HepG2 (cell line): Measurements from ENCODE around the gene SRSF12. TPM values are rescaled to one million over a fixed set of nuclear protein-coding genes. Genes with fewer than 3 reads are reported as not detected.

ENCODE experiments used
- ATAC-seq: fragments of 200-7000 bp; cut with Tn5 transposase; 3 replicates; pipeline ENCODE4 v1.9.1; 2020; ENCODE audit warnings: mild to moderate bottlenecking, moderate library complexity
- BruUV-seq: library from RNA; stranded (reverse); fragments of 400-500 nt; replicated peaks from 2 replicates; lab custom pipeline; 2021; lab: Mats Ljungman, UMichigan
- CTCF ChIA-PET: fragments of 300-600 bp; formaldehyde crosslinking; extraction: SDS; loops from one replicate; lab custom pipeline; 2021; ENCODE audit warnings: low total read pairs, inconsistent platforms, low intra/inter-chr PET ratio; lab: Yijun Ruan, JAX
- POLR2A ChIA-PET: fragments of 350-600 bp; sonication (Branson Sonifier 250); formaldehyde crosslinking; loops from one replicate; lab custom pipeline; 2020; ENCODE audit warnings: antibody characterized with exemption, inconsistent platforms; lab: Yijun Ruan, JAX
- DNase-seq: peaks from one replicate; pipeline ENCODE4 v3.0.0-alpha.2; 2015; ENCODE audit warnings: low spot score
- FAIRE-seq: peaks from 3 replicates; lab custom pipeline; 2011; peaks lifted over from hg19 to GRCh38; lab: Jason Lieb, UNC
- H2AFZ ChIP-seq: one replicate; pipeline ENCODE4 v1.6.1; 2011; ENCODE audit warnings: low read length, inconsistent platforms
- H3K27ac ChIP-seq: fragments of 300-600 bp; 3 replicates; pipeline ENCODE4 v1.8.0; 2011; ENCODE audit warnings: mixed run types, mild to moderate bottlenecking, mixed read lengths, low read length, inconsistent platforms; ENCODE audit not compliant: insufficient read depth; ENCODE audit errors: extremely low read length
- H3K27me3 ChIP-seq, 2 experiments: fragments of 200-600 bp in 1 of 2; 2 replicates in 1 of 2; 3 replicates in 1 of 2; pipeline versions ENCODE4 v1.6.0 to v1.8.0; 2011; ENCODE audit warnings: low read length in 2 of 2, mild to moderate bottlenecking in 2 of 2, moderate library complexity in 2 of 2, inconsistent platforms in 1 of 2; ENCODE audit not compliant: insufficient read depth in 2 of 2, control insufficient read depth in 1 of 2
- H3K36me3 ChIP-seq, 2 experiments: fragments of 200-600 bp in 1 of 2; replicated peaks in 1 of 2; 2 replicates in 1 of 2; 3 replicates in 1 of 2; pipeline versions ENCODE4 v1.5.1 to v1.8.0; 2011; ENCODE audit warnings: low read length in 2 of 2, inconsistent platforms in 1 of 2; ENCODE audit not compliant: insufficient read depth in 2 of 2, control insufficient read depth in 1 of 2
- H3K4me1 ChIP-seq: 2 replicates; pipeline ENCODE4 v1.5.1; 2012; ENCODE audit warnings: low read length, inconsistent platforms; ENCODE audit not compliant: insufficient read depth
- H3K4me2 ChIP-seq: 2 replicates; pipeline ENCODE4 v1.6.0; 2011; ENCODE audit warnings: low read depth, low read length, inconsistent platforms
- H3K4me3 ChIP-seq, 3 experiments: fragments of 200-600 bp in 1 of 3; sonication (generic), shearing (Covaris generic) in 1 of 3; replicated peaks in 1 of 3; 2 replicates each; pipeline ENCODE4 v1.5.1; 2011 to 2016; ENCODE audit warnings: low read length in 3 of 3, inconsistent platforms in 2 of 3, low read depth in 2 of 3, mild to moderate bottlenecking in 2 of 3, control low read depth in 1 of 3, mixed read lengths in 1 of 3; ENCODE audit not compliant: insufficient read depth in 1 of 3
- H3K79me2 ChIP-seq: one replicate; pipeline ENCODE4 v1.6.1; 2011; ENCODE audit warnings: low read length, inconsistent platforms; ENCODE audit not compliant: insufficient read depth
- H3K9ac ChIP-seq: 2 replicates; pipeline ENCODE4 v1.6.0; 2011; ENCODE audit warnings: mild to moderate bottlenecking, low read depth, low read length, inconsistent platforms; ENCODE audit not compliant: insufficient read depth
- H3K9me3 ChIP-seq: 2 replicates; pipeline ENCODE4 v1.5.1; 2012; ENCODE audit warnings: mild to moderate bottlenecking, low read length
- H4K20me1 ChIP-seq: 2 replicates; pipeline ENCODE4 v1.6.0; 2011; ENCODE audit warnings: inconsistent platforms, mild to moderate bottlenecking, low read length, moderate library complexity; ENCODE audit not compliant: insufficient read depth
- ARNTL ChIP-seq: sonication (generic); formaldehyde crosslinking; IDR thresholded peaks from 2 replicates; pipeline ENCODE4 v1.4.0; 2020; ENCODE audit warnings: mild to moderate bottlenecking, missing genetic modification reagents
- ELF1 ChIP-seq: sonication (generic); formaldehyde crosslinking; IDR thresholded peaks from 2 replicates; pipeline ENCODE4 v1.4.0; 2020; ENCODE audit warnings: missing genetic modification reagents
- ETV6 ChIP-seq: sonication (generic); formaldehyde crosslinking; conservative IDR thresholded peaks from 2 replicates; pipeline ENCODE4 v1.4.0; 2020; ENCODE audit warnings: missing genetic modification reagents
- EZH2 ChIP-seq: conservative IDR thresholded peaks from 2 replicates; pipeline ENCODE4 v1.6.1; 2012; ENCODE audit warnings: mild to moderate bottlenecking, low read depth, low read length, moderate library complexity
- FOSL2 ChIP-seq: sonication (generic); formaldehyde crosslinking; IDR thresholded peaks from 2 replicates; pipeline ENCODE4 v1.4.0; 2020; ENCODE audit warnings: missing genetic modification reagents
- HNF1A ChIP-seq, 2 experiments: sonication (generic) in 1 of 2; formaldehyde crosslinking in 1 of 2; IDR thresholded peaks; 2 replicates each; pipeline versions ENCODE4 v1.4.0 to v1.6.1; 2016 to 2020; ENCODE audit warnings: borderline replicate concordance in 1 of 2, low read depth in 1 of 2, mild to moderate bottlenecking in 1 of 2, missing genetic modification reagents in 1 of 2
- KDM2A ChIP-seq: sonication (generic); formaldehyde crosslinking; IDR thresholded peaks from 2 replicates; pipeline ENCODE4 v1.4.0; 2020; ENCODE audit warnings: low read depth, missing genetic modification reagents, borderline replicate concordance
- PHF8 ChIP-seq: sonication (generic); formaldehyde crosslinking; IDR thresholded peaks from 2 replicates; pipeline ENCODE4 v1.5.0; 2020; ENCODE audit warnings: missing genetic modification reagents
- SALL2 ChIP-seq: sonication (generic); formaldehyde crosslinking; IDR thresholded peaks from 2 replicates; pipeline ENCODE4 v1.8.1; 2023; ENCODE audit warnings: mild to moderate bottlenecking, missing genetic modification reagents, inconsistent platforms
- ZNF235 ChIP-seq: sonication (generic); formaldehyde crosslinking; IDR thresholded peaks from 2 replicates; pipeline ENCODE4 v1.8.1; 2023; ENCODE audit warnings: mild to moderate bottlenecking, missing genetic modification reagents, borderline replicate concordance
- ZNF253 ChIP-seq: sonication (generic); formaldehyde crosslinking; IDR thresholded peaks from 2 replicates; pipeline ENCODE4 v1.8.0; 2022; ENCODE audit warnings: mild to moderate bottlenecking, missing genetic modification reagents, borderline replicate concordance
- ZNF788 ChIP-seq: sonication (generic); formaldehyde crosslinking; IDR thresholded peaks from 2 replicates; pipeline ENCODE4 v1.5.0; 2020; ENCODE audit warnings: mild to moderate bottlenecking, missing genetic modification reagents, borderline replicate concordance
- WGBS: methylation state at CpG from one replicate; pipeline ENCODE4 v1.1.6; 2017; ENCODE audit warnings: low lambda C conversion rate; 5-methylcytosine and 5-hydroxymethylcytosine counted together
- in situ Hi-C: cut with HindIII; loops from 2 replicates; pipeline ENCODE4 v1.10.0; 2017; ENCODE audit warnings: low pct_unique_long_range_greater_than_20kb; ENCODE audit not compliant: extremely low pct_ligation_motif_present
- intact Hi-C: fragments of 100-400 bp; cut with micrococcal nuclease; formaldehyde crosslinking; loops from one replicate; pipeline ENCODE4 v1.10.0; 2022; ENCODE audit not compliant: unreplicated experiment
- polyA plus RNA-seq, 8 experiments: library from polyadenylated mRNA; depleted of rRNA in 3 of 8; stranded (reverse) in 7 of 8; unstranded in 1 of 8; fragments of >200 nt; fragmentation: Illumina TruSeq in 4 of 8; extraction: Trizol in 4 of 8; gene quantifications; 2 replicates each; pipeline versions ENCODE4 v1.2.1 to v1.2.3, GENCODE V29; 2011 to 2016; ENCODE audit warnings: low read depth in 4 of 8, missing spikeins in 1 of 8, mixed read lengths in 1 of 8; ENCODE audit not compliant: insufficient read depth in 1 of 8
- total RNA-seq, 5 experiments: library from RNA; depleted of rRNA; stranded (reverse); fragments of >200 nt; fragmentation: Illumina TruSeq; extraction: Trizol; gene quantifications; 2 replicates each; pipeline ENCODE4 v1.2.3, GENCODE V29; 2016; ENCODE audit warnings: low read depth in 1 of 5
- TF ChIP-seq, protein P1 (sequence below): sonication (generic); formaldehyde crosslinking; IDR thresholded peaks from 2 replicates; pipeline ENCODE4 v1.4.0; 2020; ENCODE audit warnings: mild to moderate bottlenecking, low read depth, missing genetic modification reagents

The SRSF12 gene
- total and polyA plus RNA-seq, 2 of the 13 experiments (the other 11 are each of a cell fraction or from before 2014, with no cell fraction given), result 1.7 to 1.9 TPM

DNA sequence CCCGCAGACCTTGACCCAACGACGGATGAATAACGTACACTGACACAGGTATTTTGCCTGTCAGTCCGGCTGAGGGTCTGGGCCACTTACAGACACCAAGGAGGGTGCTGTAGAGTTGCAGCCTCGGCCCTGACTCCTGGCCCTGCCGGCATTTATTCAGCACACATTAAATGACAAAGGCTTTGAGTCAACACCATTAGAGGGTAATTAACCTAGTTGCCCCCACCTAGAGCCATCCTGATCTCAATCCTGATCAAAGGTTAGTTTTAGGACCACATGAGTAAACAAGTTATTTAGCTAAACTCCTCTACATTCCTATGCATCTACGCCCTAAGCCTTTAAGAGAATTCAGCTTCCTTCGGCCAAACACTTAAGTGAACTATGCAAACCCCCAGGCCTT, 16.1 kb upstream of the SRSF12 start:
- Histone ChIP-seq H3K27me3 (peaks cover 0 to 1% of the 10 kb centered on the region in 2 experiments; a peak in 1 of 5 replicates), H2AFZ (no peak overlapping the region), H3K9me3 (0 out of 2 replicates have a peak, but pooled peaks cover 4% of the 10 kb centered on the region), H3K79me2 (no peaks in the 10 kb centered on the region), H3K4me1 (peaks cover 5% of the 10 kb centered on the region), H3K36me3 (no peaks in the 10 kb centered on the region), H3K27ac (no peak overlapping the region), H3K9ac (no peak overlapping the region), H3K4me3 (no peak overlapping the region), H4K20me1 (no peaks in the 10 kb centered on the region), H3K4me2 (no peak overlapping the region)
- BruUV-seq, result no TSS peak
- no peak for TF ChIP-seq ETV6
- peak; percentile 54; the same call in 1 of the 2 replicates for TF ChIP-seq ZNF253 (CRISPR knock-in tag)
- no peak for TF ChIP-seq PHF8
- FAIRE-seq (no peak), DNase-seq (no peak), ATAC-seq (no peak)
- ChIA-PET POLR2A (no interaction called here), CTCF (no interaction called here)
- intact Hi-C loops, result no loop called here
- WGBS, result 69% methylated on average over 7 of the region's 9 CpGs
- in situ Hi-C loops, result no loop called here

GRCh38 chr6:89132057-89132456, 14.2 kb upstream of the SRSF12 start:
- BruUV-seq, result no TSS peak
- Histone ChIP-seq H2AFZ (no peak overlapping the region), H3K27ac (no peak overlapping the region), H3K4me3 (no peak overlapping the region), H3K4me1 (0 out of 2 replicates have a peak, but pooled peaks cover 11% of the 10 kb centered on the region), H3K9ac (no peak overlapping the region), H4K20me1 (no peaks in the 10 kb centered on the region), H3K27me3 (peaks cover 0 to 1% of the 10 kb centered on the region in 2 experiments; a peak in 1 of 5 replicates), H3K9me3 (0 out of 2 replicates have a peak, but pooled peaks cover 4% of the 10 kb centered on the region), H3K4me2 (no peak overlapping the region), H3K36me3 (no peaks in the 10 kb centered on the region), H3K79me2 (no peaks in the 10 kb centered on the region)
- CTCF ChIA-PET, result no interaction called here
- 70% methylated on average over 2 of the region's 2 CpGs for WGBS
- ATAC-seq (no peak), DNase-seq (no peak), FAIRE-seq (no peak)
- intact Hi-C loops, result no loop called here
- in situ Hi-C loops, result no loop called here
- POLR2A ChIA-PET, result interaction anchor here (1.6 kb wide), 1 partner anchor 14 kb away, joined by 7 read pairs; the partner anchor contains the start of gene PM20D2
- no peak for TF ChIP-seq HNF1A (IDR thresholded peaks at IDR 0.05; ENCODE audit: low read depth)
- no peak for TF ChIP-seq HNF1A (CRISPR knock-in tag; IDR thresholded peaks at IDR 0.05; ENCODE audit: borderline replicate concordance)
- TF ChIP-seq, protein P1, sequence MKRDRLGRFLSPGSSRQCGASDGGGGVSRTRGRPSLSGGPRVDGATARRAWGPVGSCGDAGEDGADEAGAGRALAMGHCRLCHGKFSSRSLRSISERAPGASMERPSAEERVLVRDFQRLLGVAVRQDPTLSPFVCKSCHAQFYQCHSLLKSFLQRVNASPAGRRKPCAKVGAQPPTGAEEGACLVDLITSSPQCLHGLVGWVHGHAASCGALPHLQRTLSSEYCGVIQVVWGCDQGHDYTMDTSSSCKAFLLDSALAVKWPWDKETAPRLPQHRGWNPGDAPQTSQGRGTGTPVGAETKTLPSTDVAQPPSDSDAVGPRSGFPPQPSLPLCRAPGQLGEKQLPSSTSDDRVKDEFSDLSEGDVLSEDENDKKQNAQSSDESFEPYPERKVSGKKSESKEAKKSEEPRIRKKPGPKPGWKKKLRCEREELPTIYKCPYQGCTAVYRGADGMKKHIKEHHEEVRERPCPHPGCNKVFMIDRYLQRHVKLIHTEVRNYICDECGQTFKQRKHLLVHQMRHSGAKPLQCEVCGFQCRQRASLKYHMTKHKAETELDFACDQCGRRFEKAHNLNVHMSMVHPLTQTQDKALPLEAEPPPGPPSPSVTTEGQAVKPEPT (CRISPR knock-in tag), result no peak
- no peak for TF ChIP-seq ELF1 (CRISPR knock-in tag)
- no peak for TF ChIP-seq SALL2 (CRISPR knock-in tag)
- no peak for TF ChIP-seq KDM2A (CRISPR knock-in tag)
- TF ChIP-seq EZH2, result no peak
- TF ChIP-seq ZNF788 (CRISPR knock-in tag), result no peak
- no peak for TF ChIP-seq FOSL2
- TF ChIP-seq ZNF235 (CRISPR knock-in tag), result no peak
- no peak for TF ChIP-seq ARNTL (CRISPR knock-in tag)
